ENCODE measurements around the gene RUSF1. TPM values are rescaled to one million over a fixed set of nuclear protein-coding genes. Genes with fewer than 3 reads are reported as not detected.
"Not testable (repeated sequence)": the region's sequence is repeated elsewhere in the genome, so short reads cannot be mapped to it uniquely, and the experiment has no call there.

RUSF1 gene
- total RNA-seq, 2 donors from 2014 or later: 56.7 to 60.7 TPM

GRCh38 chr16:31488468-31489297 lies 19.5 kb downstream of the RUSF1 start:
- H3K4me3 Mint-ChIP-seq: peak overlapping the region; percentile 66
- H3K9me3 ChIP-seq (ENCODE audit: control insufficient read depth, low read length, poor library complexity, severe bottlenecking): no peaks in the 10 kb centered on the region
- peaks cover 10% of the 10 kb centered on the region for H3K4me1 Mint-ChIP-seq
- peaks cover 6% of the 10 kb centered on the region for H3K36me3 Mint-ChIP-seq (ENCODE audit: low read depth)
- DNase-seq (no peak), ATAC-seq (no peak)
- H3K27ac Mint-ChIP-seq: no peak overlapping the region
- H3K27me3 Mint-ChIP-seq: no peaks in the 10 kb centered on the region

- Mint-ChIP-seq H3K4me3 (peak overlapping the region; percentile 94), H3K27ac (peak overlapping the region; percentile 60), H3K36me3 (ENCODE audit: low read depth) (no peaks in the 10 kb centered on the region), H3K27me3 (no peaks in the 10 kb centered on the region), H3K4me1 (peaks cover 7% of the 10 kb centered on the region)
- DNase-seq (peak; percentile 65 to 79 (median 67)), ATAC-seq (peak; percentile 92)
- H3K9me3 ChIP-seq (ENCODE audit: control insufficient read depth, low read length, poor library complexity, severe bottlenecking): no peaks in the 10 kb centered on the region
Observed at GRCh38 chr16:31487720-31488467, 20.3 kb downstream of the RUSF1 start.

- DNase-seq (no peak), ATAC-seq (no peak)
- H3K9me3 ChIP-seq (ENCODE audit: control insufficient read depth, low read length, poor library complexity, severe bottlenecking): no peaks in the 10 kb centered on the region
- peak overlapping the region; percentile 94 for H3K4me3 Mint-ChIP-seq
- no peaks in the 10 kb centered on the region for H3K27me3 Mint-ChIP-seq
- H3K36me3 Mint-ChIP-seq (ENCODE audit: low read depth): peaks cover 3% of the 10 kb centered on the region
- H3K4me1 Mint-ChIP-seq: peaks cover 10% of the 10 kb centered on the region
- H3K27ac Mint-ChIP-seq: peak overlapping the region; percentile 60
Observed at GRCh38 chr16:31487071-31487719, 21.0 kb downstream of the RUSF1 start.

GRCh38 chr16:31486045-31486444 lies 22.1 kb downstream of the RUSF1 start:
- H3K9me3 ChIP-seq (ENCODE audit: control insufficient read depth, low read length, poor library complexity, severe bottlenecking): no peaks in the 10 kb centered on the region
- peak overlapping the region; percentile 94 for H3K4me3 Mint-ChIP-seq
- peaks cover 3% of the 10 kb centered on the region for H3K36me3 Mint-ChIP-seq (ENCODE audit: low read depth)
- ATAC-seq: no peak
- DNase-seq: no peak
- no peaks in the 10 kb centered on the region for H3K27me3 Mint-ChIP-seq
- no peak overlapping the region for H3K27ac Mint-ChIP-seq
- peaks cover 10% of the 10 kb centered on the region for H3K4me1 Mint-ChIP-seq

GRCh38 chr16:31485571-31485970 lies 22.6 kb downstream of the RUSF1 start:
- no peak overlapping the region for H3K27ac Mint-ChIP-seq
- H3K4me1 Mint-ChIP-seq: peaks cover 10% of the 10 kb centered on the region
- DNase-seq (no peak), ATAC-seq (no peak)
- no peaks in the 10 kb centered on the region for H3K27me3 Mint-ChIP-seq
- no peaks in the 10 kb centered on the region for H3K9me3 ChIP-seq (ENCODE audit: control insufficient read depth, low read length, poor library complexity, severe bottlenecking)
- peaks cover 4% of the 10 kb centered on the region for H3K36me3 Mint-ChIP-seq (ENCODE audit: low read depth)
- no peak overlapping the region for H3K4me3 Mint-ChIP-seq

- no peak overlapping the region for H3K27ac Mint-ChIP-seq
- no peaks in the 10 kb centered on the region for H3K27me3 Mint-ChIP-seq
- ATAC-seq: no peak
- DNase-seq: no peak
- H3K4me1 Mint-ChIP-seq: peaks cover 11% of the 10 kb centered on the region
- no peak overlapping the region for H3K4me3 Mint-ChIP-seq
- no peaks in the 10 kb centered on the region for H3K9me3 ChIP-seq (ENCODE audit: control insufficient read depth, low read length, poor library complexity, severe bottlenecking)
- H3K36me3 Mint-ChIP-seq (ENCODE audit: low read depth): peaks cover 5% of the 10 kb centered on the region
Observed at GRCh38 chr16:31484491-31485171, 23.6 kb downstream of the RUSF1 start.

GRCh38 chr16:31484048-31484447 lies 24.1 kb downstream of the RUSF1 start:
- H3K36me3 Mint-ChIP-seq (ENCODE audit: low read depth); H3K27ac Mint-ChIP-seq; H3K27me3 Mint-ChIP-seq; H3K4me3 Mint-ChIP-seq; ATAC-seq; H3K9me3 ChIP-seq (ENCODE audit: control insufficient read depth, low read length, poor library complexity, severe bottlenecking); DNase-seq: not testable (repeated sequence)
- H3K4me1 Mint-ChIP-seq: peaks cover 10% of the 10 kb centered on the region

- ATAC-seq (no peak), DNase-seq (no peak)
- H3K4me3 Mint-ChIP-seq: no peak within 1 kb of the TSS
- peaks cover 5% of the 10 kb centered on the region for H3K36me3 Mint-ChIP-seq (ENCODE audit: low read depth)
- H3K9me3 ChIP-seq (ENCODE audit: control insufficient read depth, low read length, poor library complexity, severe bottlenecking): no peaks in the 10 kb centered on the region
- H3K27me3 Mint-ChIP-seq: no peaks in the 10 kb centered on the region
- H3K27ac Mint-ChIP-seq: no peak within 1 kb of the TSS
- peaks cover 12% of the 10 kb centered on the region for H3K4me1 Mint-ChIP-seq
Observed at GRCh38 chr16:31483081-31483480, 25.1 kb downstream of the RUSF1 start, which contains the start of gene SLC5A2. Gene SLC5A2 (plus strand): TSS chr16:31483123. CDS start chr16:31483137, 14 bp downstream.

GRCh38 chr16:31480851-31481536 lies 27.2 kb downstream of the RUSF1 start:
- H3K27ac Mint-ChIP-seq: no peak overlapping the region
- no peak overlapping the region for H3K4me3 Mint-ChIP-seq
- H3K27me3 Mint-ChIP-seq: no peaks in the 10 kb centered on the region
- no peak for ATAC-seq
- peaks cover 5% of the 10 kb centered on the region for H3K36me3 Mint-ChIP-seq (ENCODE audit: low read depth)
- peaks cover 19% of the 10 kb centered on the region for H3K4me1 Mint-ChIP-seq
- no peak for DNase-seq
- no peaks in the 10 kb centered on the region for H3K9me3 ChIP-seq (ENCODE audit: control insufficient read depth, low read length, poor library complexity, severe bottlenecking)

GRCh38 chr16:31479751-31480150 lies 28.4 kb downstream of the RUSF1 start:
- peaks cover 20% of the 10 kb centered on the region for H3K4me1 Mint-ChIP-seq
- H3K9me3 ChIP-seq (ENCODE audit: control insufficient read depth, low read length, poor library complexity, severe bottlenecking): no peaks in the 10 kb centered on the region
- DNase-seq (no peak), ATAC-seq (no peak)
- H3K36me3 Mint-ChIP-seq (ENCODE audit: low read depth): peaks cover 5% of the 10 kb centered on the region
- no peak overlapping the region for H3K4me3 Mint-ChIP-seq
- H3K27me3 Mint-ChIP-seq: no peaks in the 10 kb centered on the region
- no peak overlapping the region for H3K27ac Mint-ChIP-seq

GRCh38 chr16:31478956-31479355 lies 29.2 kb downstream of the RUSF1 start:
- H3K27me3 Mint-ChIP-seq: no peaks in the 10 kb centered on the region
- H3K36me3 Mint-ChIP-seq (ENCODE audit: low read depth): peaks cover 5% of the 10 kb centered on the region
- H3K4me1 Mint-ChIP-seq: peaks cover 20% of the 10 kb centered on the region
- ATAC-seq: no peak
- no peak overlapping the region for H3K27ac Mint-ChIP-seq
- no peak for DNase-seq
- no peaks in the 10 kb centered on the region for H3K9me3 ChIP-seq (ENCODE audit: control insufficient read depth, low read length, poor library complexity, severe bottlenecking)
- H3K4me3 Mint-ChIP-seq: no peak overlapping the region

Data from T-helper 17 cell (primary cell).